ENCODE measurements around the gene LRRTM1. TPM values are rescaled to one million over a fixed set of nuclear protein-coding genes. Genes with fewer than 3 reads are reported as not detected.

Gene LRRTM1
- total and polyA plus RNA-seq, 2 of the 4 experiments (the other 2 are of a cell fraction) = not detected

DNA sequence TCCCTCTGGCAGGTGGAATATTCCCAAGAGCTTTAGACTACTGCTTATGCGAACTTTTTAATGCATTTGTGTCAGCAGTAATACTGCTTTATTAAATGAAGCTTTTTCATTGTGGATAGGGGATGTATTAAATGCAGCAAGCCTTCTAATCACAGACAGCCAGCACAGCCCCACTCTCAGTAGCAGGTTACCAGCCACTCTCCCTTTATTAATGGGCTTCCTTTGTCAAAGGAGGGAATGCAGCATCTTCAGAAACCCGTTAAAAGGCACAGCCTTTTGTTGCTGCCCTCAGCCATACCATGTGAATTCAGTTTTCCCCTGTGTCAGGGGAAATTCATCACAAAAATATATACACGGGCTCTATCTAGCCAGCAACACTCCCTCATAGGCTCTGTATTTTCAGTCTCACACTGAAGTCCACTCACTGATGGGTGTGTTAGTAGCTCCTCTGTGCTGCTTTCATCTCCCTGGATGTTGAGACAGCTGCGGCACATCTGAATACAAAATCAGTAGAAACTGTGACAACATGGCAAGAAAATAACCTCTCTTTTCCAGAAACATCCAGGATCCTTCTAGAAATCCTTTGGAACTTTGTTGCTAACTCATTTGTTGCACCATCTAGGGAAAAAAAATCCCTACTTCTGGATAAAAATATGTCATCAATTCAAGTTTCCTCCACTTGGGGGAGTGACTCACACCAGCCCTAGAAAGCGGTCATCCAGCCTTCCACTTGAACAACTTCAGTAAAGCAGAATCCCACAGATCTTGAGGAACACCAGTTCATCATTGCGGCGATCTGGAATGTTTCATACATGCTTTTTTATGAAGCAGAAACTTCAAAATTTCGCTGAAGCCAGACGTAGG, 48.4 kb downstream of the LRRTM1 start:
- Histone ChIP-seq H3K4me2 (ENCODE audit: low read depth, low read length) (no peak overlapping the region), H4K91ac (ENCODE audit: insufficient read depth, low read depth, low read length) (no peak overlapping the region), H2AK9ac (replicated peaks; ENCODE audit: low read depth, low read length, poor library complexity) (no peak overlapping the region), H3K36me3 (ENCODE audit: control insufficient read depth, insufficient read depth, low read length) (no peaks in the 10 kb centered on the region), H3K9me3 (ENCODE audit: control insufficient read depth, insufficient read depth, low read length) (no peaks in the 10 kb centered on the region), H2AFZ (replicated peaks; ENCODE audit: low read length, poor library complexity) (no peak overlapping the region), H2BK5ac (ENCODE audit: low read depth, low read length, poor library complexity, severe bottlenecking) (no peak overlapping the region), H3K9ac (ENCODE audit: low read depth, low read length) (no peak overlapping the region), H3K23ac (ENCODE audit: low read depth, low read length) (no peak overlapping the region), H3K56ac (ENCODE audit: extremely low read depth, insufficient read depth, low read length) (no peak overlapping the region), H3K4me3 (ENCODE audit: insufficient read depth, low read depth, low read length) (no peak overlapping the region), H3K79me1 (ENCODE audit: low read depth in 1 of 2, low read length in 2 of 2) (no peaks in the 10 kb centered on the region), H3K27ac (ENCODE audit: insufficient read depth, low read length) (no peak overlapping the region), H3K9me1 (ENCODE audit: insufficient read depth, low read length) (no peaks in the 10 kb centered on the region), H2AK5ac (ENCODE audit: low read depth, low read length) (no peak overlapping the region), H3K27me3 (ENCODE audit: control insufficient read depth, insufficient read depth, low read length) (no peaks in the 10 kb centered on the region; the same call in 1 of the 2 replicates), H2BK15ac (ENCODE audit: low read depth, low read length) (no peak overlapping the region), H4K5ac (ENCODE audit: low read depth, low read length) (no peak overlapping the region), H2BK20ac (ENCODE audit: low read depth, low read length) (no peak overlapping the region), H3K18ac (ENCODE audit: low read depth, low read length) (no peak overlapping the region), H4K20me1 (ENCODE audit: insufficient read depth, low read length) (no peaks in the 10 kb centered on the region), H4K8ac (ENCODE audit: low read depth in 2 of 2, low read length in 2 of 2) (no peak overlapping the region), H2BK120ac (ENCODE audit: low read depth, low read length) (no peak overlapping the region), H3K4me1 (ENCODE audit: control insufficient read depth, insufficient read depth, low read length) (no peaks in the 10 kb centered on the region), H3K14ac (replicated peaks; ENCODE audit: low read depth, low read length) (no peak overlapping the region), H3K4ac (ENCODE audit: low read depth, low read length) (no peak overlapping the region)
- intact Hi-C loops (cut with micrococcal nuclease) = loop anchor here (10.0 kb wide), 1 partner anchor 239 kb away; no protein-coding TSS in a partner anchor
- no CpG with 5 or more reads among the region's 9 CpGs for WGBS, 2 experiments (ENCODE audit: extremely low coverage in 2 of 2, insufficient read length in 1 of 2)
- CTCF ChIA-PET = interaction anchor here (0.9 kb wide), 1 partner anchor 18 kb away, joined by 4 read pairs; no protein-coding TSS in a partner anchor
- POLR2A ChIA-PET (ENCODE audit: unreplicated experiment) = no interaction called here
- in situ Hi-C loops (cut with MboI; ENCODE audit: low sequenced_read_pairs) = no loop called here
- dilution Hi-C loops (cut with HindIII; ENCODE audit: low sequenced_read_pairs, unreplicated experiment) = no loop called here
- peak; percentile 27 for DNase-seq
- ATAC-seq (ENCODE audit: low read depth) = no peak
- no TSS peak for BruUV-seq (replicated peaks)
- no peak for TF ChIP-seq MAFK (IDR thresholded peaks at IDR 0.05; ENCODE audit: low read depth, low read length)
- peak; percentile 43 for TF ChIP-seq CTCF (conservative IDR thresholded peaks at IDR 0.05; ENCODE audit: low read depth, low read length)
- peak; percentile 48 for TF ChIP-seq RAD21 (IDR thresholded peaks at IDR 0.05; ENCODE audit: low read length)

All from IMR-90 (cell line).